GM12873 (cell line): ENCODE measurements around the gene SSTR4.

Experiments
- TF ChIP-seq, protein P1 (sequence below): IDR thresholded peaks from 2 replicates; pipeline ENCODE4 v1.5.1; 2012; ENCODE audit warnings: low read depth, mild to moderate bottlenecking, moderate library complexity, low read length, control low read depth; ENCODE audit not compliant: insufficient read depth; ENCODE audit errors: missing control alignments

SSTR4 gene

DNA sequence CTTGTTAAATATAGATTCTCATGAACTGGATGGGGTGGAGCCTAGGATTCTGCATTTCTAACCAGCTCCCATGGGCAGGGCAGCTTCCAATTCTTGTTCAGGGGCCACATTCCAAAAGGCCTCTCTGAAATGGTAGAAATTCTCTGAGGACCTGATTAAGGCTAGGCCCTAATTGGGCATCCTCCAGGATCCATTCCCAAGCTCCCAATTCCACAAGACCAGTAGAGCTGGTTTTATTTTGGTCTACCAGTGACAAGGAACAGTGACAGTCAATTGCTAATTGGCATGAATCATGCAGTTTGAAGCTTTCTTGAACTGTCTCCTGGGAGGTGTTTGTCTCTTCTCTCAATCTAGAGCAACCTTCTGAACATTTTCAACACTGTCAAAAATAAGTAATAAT, 11.3 kb downstream of the SSTR4 start:
- TF ChIP-seq, protein P1, sequence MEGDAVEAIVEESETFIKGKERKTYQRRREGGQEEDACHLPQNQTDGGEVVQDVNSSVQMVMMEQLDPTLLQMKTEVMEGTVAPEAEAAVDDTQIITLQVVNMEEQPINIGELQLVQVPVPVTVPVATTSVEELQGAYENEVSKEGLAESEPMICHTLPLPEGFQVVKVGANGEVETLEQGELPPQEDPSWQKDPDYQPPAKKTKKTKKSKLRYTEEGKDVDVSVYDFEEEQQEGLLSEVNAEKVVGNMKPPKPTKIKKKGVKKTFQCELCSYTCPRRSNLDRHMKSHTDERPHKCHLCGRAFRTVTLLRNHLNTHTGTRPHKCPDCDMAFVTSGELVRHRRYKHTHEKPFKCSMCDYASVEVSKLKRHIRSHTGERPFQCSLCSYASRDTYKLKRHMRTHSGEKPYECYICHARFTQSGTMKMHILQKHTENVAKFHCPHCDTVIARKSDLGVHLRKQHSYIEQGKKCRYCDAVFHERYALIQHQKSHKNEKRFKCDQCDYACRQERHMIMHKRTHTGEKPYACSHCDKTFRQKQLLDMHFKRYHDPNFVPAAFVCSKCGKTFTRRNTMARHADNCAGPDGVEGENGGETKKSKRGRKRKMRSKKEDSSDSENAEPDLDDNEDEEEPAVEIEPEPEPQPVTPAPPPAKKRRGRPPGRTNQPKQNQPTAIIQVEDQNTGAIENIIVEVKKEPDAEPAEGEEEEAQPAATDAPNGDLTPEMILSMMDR = no peak

DNA sequence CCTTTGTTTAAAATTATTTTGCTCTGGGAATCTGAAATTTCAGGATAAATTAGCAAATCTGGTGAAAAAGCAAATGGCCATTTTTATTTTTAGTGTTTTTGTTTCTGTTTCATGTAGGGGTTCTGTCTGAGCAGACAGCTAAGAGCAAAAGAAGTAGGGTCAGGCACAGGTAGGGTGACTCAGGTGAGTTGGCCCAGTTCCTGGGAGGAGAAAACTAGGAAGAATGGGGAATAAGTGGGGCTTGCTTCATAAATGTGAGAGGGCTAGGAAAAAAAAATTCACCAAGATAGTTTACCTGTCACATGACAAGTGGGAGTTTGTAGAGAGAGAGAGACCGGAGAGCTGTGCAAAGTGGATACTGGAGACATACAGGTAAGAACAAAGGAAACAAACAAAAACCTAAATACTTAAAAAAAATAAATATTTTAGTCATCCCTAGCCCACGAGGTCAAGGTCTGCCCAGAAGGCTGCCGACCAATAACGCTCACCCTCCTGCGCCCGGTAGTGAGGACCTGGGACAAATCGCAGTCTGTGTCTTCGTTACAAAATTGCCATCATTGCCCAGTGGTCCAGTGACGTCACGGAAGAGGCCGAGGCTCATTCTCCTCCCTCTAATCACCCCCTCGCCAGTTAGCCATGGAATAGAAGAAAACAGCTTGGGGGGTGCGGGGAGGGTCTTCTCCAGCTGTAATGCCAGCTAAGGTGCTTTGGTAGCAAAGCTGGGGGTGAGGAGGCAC, 12.1 kb downstream of the SSTR4 start:
- TF ChIP-seq, protein P1 = no peak

DNA sequence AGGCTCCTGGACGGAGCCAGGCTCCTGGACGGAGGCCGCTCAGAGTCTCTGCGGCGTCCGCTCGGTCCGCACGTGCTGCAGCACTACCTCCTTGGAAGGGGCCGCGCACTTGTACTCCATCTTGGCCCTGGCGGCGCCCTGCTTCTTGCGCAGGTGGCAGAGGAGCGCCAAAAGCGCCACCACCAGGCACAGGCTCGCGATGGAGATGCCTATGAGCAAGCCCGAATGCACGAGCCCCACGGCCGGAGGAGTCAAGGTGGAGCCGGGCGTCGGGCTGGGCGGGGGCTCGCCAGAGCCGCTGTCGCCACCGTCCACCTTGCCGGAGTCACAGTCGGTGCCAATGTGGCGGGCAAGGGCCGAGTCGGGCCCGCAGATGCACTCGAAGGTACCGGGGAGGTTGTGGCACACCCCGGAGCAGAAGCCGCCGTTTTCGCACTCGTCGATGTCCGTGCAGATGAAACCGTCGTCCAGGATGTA, 12.7 kb downstream of the SSTR4 start:
- TF ChIP-seq, protein P1 = no peak

DNA sequence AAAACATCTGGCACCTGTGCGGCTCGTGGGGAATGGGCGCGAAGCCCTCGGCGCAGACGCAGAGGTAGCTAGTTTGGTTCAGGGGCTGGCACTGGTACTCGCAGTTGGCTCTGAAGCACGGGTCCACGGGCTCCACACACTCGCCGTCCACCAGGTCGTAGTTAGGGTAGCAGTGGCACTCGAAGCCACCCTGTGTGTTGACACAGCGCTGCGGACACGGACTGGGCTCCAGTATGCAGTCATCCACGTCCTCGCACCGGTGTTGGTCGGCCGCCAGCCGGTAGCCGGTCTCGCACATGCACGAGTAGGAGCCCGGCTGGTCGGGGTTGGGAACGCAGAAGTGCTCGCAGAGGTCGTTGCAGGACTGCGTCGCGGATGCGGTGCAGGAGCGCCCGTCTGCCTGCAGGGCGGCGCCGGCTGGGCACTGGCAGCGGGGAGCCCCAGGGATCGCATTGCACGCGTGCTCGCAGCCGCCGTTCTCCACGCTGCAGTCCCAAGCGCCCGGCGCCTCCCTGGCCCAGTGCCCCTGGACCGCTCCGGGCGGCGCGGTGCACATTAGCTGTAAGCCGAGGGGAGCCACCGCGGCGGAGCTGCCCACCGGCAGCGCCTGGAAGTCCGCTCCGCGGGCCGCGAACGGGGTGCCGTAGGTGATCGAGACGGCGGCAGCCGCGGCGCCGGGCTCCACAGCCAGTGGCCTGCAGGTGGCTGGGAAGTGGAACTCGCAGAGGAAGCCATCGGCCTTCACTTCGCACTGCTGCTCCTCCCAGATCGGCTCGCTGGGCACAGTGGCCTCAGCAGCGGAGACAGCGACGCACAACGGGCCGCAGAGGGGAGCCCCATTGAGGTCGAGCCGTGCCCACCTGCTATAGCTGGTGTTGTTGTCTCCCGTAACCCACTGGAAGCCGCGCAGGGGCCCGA, 13.4 kb downstream of the SSTR4 start:
- TF ChIP-seq, protein P1 = peak; percentile 53

DNA sequence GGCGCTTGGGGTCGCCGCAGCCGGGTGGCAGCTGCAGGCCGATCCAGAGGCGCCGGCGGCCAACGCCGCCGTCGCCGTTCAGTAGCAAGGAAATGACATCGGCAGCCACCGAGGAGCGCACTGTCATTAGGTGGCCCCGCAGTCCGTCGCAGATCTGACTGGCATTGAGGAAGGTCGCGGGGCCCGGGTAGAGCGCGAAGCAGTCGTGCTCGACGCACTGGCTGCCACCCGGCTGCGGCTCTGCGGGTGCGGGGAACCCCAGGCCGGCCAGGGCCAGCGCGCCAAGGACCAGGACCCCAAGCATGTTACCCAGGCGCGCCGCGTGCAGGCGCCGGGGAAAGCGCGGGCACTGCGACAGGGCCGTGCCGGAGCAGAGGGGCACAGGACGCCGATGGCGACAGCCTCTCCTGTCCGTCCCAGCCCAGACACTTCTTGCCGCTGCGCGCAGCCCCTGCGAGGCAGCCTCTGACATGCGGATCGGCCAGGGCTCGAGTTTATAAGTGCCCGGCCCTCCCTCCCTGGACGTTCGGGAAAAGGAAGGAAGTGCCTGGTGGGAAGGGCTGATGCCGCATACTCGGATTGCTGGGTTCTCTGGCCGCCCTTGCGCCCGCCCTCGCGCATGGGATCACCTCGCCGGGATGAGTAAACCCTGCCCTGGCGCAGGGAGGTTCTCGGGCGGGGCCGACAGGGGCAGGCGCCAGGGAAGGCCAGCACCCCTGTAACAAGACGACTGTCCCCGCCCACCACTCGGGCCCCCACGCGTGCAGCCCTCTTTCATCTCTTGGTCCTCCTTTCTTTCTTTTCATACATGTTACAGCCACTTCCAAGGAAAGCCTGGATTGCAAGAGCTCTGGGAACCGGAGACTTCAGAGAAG, 14.3 kb downstream of the SSTR4 start, which contains the start of gene THBD:
Gene THBD (minus strand): TSS at position 472 of the 875 bp plus-strand sequence. CDS start 168 bp downstream, at position 304.
- TF ChIP-seq, protein P1 = no peak

DNA sequence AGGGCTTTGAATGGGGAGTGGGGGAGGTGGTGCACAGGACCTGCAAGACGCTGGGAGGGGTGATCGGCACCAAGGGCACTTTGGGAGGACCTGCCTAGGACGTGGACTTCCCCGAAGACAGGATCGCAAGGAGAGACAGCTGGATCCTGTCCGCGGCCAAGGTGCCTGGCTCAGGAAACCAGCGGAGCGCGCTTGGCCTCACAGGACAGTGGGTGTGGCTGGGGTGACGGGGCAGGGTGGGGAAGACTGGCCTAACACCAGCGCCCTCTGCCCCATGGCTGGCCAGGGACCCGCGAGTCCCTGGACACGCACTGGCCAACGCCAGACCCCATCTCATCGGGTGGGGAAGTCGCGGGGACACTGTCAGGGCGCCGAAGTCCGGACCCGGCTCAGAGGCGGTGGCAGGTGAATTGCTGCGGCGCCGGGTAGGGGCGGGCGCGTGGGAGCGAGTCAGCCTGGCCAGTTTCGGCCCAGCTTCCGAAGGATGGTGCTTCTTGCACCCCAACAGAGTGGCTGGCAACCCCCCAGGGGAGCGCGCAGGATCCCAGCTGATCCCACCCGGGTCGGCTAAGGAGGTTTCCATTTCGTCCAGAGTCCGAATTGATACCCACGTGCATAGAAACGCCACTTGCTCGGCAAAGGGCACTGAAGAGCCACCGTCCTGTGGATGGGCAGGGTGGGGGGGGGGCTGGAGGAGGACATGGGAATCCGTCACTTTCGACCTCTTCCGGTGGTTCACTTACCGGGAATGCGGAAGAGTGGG, 15.1 kb downstream of the SSTR4 start:
- TF ChIP-seq, protein P1 = no peak
